Skeletal muscle cell (primary cell): Measurements from ENCODE around the gene SAA4.
"Not testable (repeated sequence)": the region's sequence is repeated elsewhere in the genome, so short reads cannot be mapped to it uniquely, and the experiment has no call there.

Experiments used
- DNase-seq: peaks from one replicate; pipeline ENCODE4 v3.0.0-alpha.2; 2010; ENCODE audit warnings: low read depth
- H3K4me3 ChIP-seq: 2 replicates; pipeline ENCODE4 v1.5.1; 2011; ENCODE audit warnings: low read depth, mild to moderate bottlenecking, control low read depth, low read length, moderate library complexity

The SAA4 gene

DNA sequence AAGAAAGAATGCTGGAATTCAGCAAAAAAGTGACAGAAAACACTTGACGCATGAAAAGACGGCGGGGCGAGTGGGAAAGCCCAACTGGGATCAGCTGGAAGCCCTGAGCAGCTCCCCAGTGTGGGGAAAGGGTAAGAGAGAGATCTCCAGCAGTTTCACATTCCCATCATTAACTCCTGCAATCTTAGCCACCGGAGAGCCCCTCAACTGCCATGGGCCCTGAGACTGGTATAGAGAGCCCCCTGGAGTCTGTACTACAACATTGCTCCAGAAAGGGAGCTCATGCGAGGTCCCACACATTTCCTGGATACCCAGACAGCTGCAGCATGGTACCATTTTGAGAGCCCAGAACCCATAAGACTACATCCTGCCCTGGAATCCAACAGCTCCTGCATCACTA, 32.9 kb downstream of the SAA4 start:
- H3K4me3 ChIP-seq, result no peak overlapping the region
- no peak for DNase-seq

DNA sequence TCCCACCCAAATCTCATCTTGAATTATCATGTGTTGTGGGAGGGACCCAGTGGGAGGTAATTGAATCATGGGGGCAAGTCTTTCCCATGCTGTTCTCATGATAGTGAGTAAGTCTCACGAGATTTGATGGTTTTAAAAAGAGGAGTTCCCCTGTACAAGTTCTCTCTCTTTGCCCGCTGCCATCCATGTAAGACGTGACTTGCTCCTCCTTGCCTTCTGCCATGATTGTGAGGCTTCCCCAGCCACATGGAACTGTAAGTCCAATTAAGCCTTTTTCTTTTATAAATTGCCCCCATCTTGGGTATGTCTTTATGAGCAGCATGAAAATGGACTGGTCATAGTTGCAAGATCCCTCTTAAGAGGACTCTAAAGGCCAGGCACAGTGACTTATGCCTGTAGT, 38.9 kb downstream of the SAA4 start:
- H3K4me3 ChIP-seq, DNase-seq: not testable (repeated sequence)

DNA sequence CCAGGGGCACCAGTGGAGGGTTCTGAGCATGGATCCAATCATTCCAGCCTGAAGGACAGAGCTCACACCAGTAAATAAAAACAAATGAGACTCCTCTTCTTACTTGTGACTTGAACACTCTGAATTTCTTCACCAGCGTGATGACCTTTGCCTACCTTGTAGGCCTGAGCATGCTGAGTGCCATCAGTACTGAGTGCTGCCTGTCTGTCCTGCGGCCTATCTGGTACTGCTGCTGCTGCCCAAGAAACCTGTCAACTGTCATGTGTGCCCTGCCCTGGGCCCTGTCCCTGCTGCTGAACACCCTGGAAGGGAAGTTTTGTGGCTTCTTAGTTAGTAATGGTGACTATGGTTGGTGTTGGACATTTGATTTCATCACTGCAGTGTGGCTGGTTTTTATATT, 40.1 kb downstream of the SAA4 start:
- no peak overlapping the region for H3K4me3 ChIP-seq
- no peak for DNase-seq

DNA sequence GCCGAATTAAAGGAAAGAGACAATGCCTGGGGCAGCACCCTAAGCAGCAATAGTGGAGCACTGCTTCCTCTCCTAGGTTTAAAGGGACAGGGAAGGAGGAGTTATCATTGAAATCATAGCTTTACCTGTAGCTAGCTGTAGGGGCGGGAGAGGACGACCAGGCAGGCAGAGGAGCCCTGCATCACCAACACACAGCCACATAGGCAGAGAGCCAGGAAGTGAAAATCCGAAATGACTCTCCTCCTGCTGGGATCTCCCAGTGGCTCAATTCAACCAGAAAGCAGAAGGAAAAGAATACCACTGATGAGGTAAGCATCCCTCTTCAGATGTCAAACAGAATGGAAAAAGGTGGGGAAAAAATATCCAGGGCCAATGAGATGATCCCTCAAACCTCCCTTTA, 43.6 kb downstream of the SAA4 start:
- no peak overlapping the region for H3K4me3 ChIP-seq
- no peak for DNase-seq

DNA sequence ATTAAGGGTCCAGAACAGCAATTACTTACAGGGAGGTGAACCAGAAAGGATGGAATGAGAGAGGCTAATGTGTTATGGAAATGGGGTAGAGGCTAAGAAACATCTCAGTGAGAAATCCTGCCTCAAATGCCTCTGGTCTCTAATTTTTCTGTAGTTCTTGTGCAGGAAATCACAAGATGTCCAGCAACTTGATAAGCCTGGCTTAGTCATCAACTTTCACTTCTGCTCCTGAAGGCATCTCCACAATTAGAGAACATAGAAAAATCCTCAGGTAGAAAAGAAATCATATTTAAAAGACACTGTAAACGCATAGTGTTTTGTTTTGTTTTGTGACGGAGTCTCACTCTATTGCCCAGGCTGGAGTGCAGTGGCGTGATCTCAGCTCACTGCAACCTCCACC, 45.2 kb downstream of the SAA4 start:
- no peak for DNase-seq
- H3K4me3 ChIP-seq, result no peak overlapping the region

DNA sequence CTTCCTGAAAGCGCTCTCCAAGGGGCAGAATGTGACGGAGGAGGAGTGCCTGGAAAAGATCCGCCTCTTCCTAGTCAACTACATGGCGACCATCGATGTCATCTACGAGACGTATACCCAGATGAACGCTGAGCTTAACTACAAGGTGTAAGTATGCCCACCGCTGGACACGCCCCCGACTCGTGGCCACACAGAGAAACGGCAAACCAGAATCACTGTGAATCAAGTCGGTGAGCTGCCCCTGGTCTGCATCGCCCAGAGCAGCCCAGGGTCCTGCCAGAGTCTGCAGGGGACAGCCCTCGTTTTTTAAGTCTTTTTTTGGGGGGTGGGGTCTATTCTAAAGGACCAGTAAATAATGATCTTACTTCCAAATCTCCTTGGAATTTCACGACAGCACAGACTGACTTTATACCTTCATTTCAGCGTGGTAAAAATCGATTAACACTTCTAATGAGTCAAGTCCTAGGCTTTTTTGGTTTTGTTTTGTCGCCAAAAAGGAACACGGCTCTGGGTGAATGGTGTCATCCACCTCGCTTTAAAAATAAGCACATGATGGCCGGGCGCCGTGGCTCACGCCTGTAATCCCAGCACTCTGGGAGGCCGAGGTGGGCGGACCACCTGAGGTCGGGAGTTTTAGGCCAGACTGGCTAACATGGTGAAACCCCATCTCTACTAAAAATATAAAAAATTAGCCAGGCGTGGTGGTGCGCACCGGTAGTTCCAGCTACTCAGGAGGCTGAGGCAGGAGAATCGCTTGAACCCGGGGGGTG, 46.9 kb downstream of the SAA4 start:
- DNase-seq, H3K4me3 ChIP-seq: not testable (repeated sequence)

DNA sequence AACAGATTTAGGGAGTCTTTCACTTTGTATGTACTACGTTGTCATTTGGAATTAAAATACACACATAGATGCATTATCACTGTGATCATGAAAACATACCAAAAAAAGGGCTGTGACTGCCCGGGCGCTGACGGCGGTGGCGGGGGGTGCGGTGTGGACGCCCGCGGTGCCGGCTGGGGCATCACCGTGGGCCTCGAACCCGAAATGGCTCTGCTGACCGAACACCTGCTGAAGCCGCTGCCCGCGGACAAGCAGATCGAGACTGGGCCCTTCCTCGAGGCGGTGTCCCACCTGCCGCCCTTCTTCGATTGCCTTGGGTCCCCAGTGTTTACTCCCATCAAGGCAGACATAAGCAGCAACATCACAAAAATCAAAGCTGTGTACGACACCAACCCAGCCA, 47.8 kb downstream of the SAA4 start:
- H3K4me3 ChIP-seq, result no peak overlapping the region
- no peak for DNase-seq
